Kidney (tissue), 14 donors: ENCODE results near the gene GUCY2F. TPM values are rescaled to one million over a fixed set of nuclear protein-coding genes. Genes with fewer than 3 reads are reported as not detected.

Source experiments
- DNase-seq, 5 donors: peaks; one replicate each; pipeline ENCODE4 v3.0.0-alpha.2; 2013 to 2020
- FAIRE-seq: peaks from 2 replicates; lab custom pipeline; 2012; peaks lifted over from hg19 to GRCh38; lab: Jason Lieb, UNC
- H3K27ac ChIP-seq, 2 donors: one replicate each; pipeline ENCODE4 v1.7.0; 2013; ENCODE audit warnings: low read depth in 2 of 2, low read length in 2 of 2, inconsistent platforms in 1 of 2
- H3K27me3 ChIP-seq: one replicate; pipeline ENCODE4 v1.7.1; 2013; ENCODE audit warnings: low read length, inconsistent platforms; ENCODE audit not compliant: control insufficient read depth, insufficient read depth
- H3K36me3 ChIP-seq, 3 donors: one replicate each; pipeline versions ENCODE4 v1.7.0 to v1.7.1; 2013; ENCODE audit warnings: low read length in 3 of 3, control low read depth in 1 of 3, inconsistent platforms in 1 of 3; ENCODE audit not compliant: insufficient read depth in 3 of 3, control insufficient read depth in 2 of 3
- H3K4me1 ChIP-seq, 3 donors: one replicate each; pipeline versions ENCODE4 v1.7.0 to v1.7.1; 2013; ENCODE audit warnings: low read length in 3 of 3, inconsistent platforms in 1 of 3, low read depth in 1 of 3; ENCODE audit not compliant: control insufficient read depth in 2 of 3, insufficient read depth in 2 of 3
- H3K4me3 ChIP-seq, 3 donors: one replicate each; pipeline versions ENCODE4 v1.7.0 to v1.8.1; 2013; ENCODE audit warnings: low read length in 3 of 3, control low read depth in 1 of 3, inconsistent platforms in 1 of 3
- H3K9ac ChIP-seq, 3 donors: one replicate each; pipeline versions ENCODE4 v1.7.0 to v1.7.1; 2013; ENCODE audit warnings: low read length in 3 of 3, control low read depth in 1 of 3, inconsistent platforms in 1 of 3
- H3K9me3 ChIP-seq, 3 donors: one replicate each; pipeline versions ENCODE4 v1.7.0 to v1.7.1; 2013; ENCODE audit warnings: low read length in 3 of 3, control low read depth in 1 of 3, inconsistent platforms in 1 of 3; ENCODE audit not compliant: control insufficient read depth in 2 of 3, insufficient read depth in 1 of 3
- intact Hi-C: fragments of 100-400 bp; cut with DNase I; formaldehyde crosslinking; loops from one replicate; pipeline ENCODE4 v1.11.1; 2022
- polyA plus RNA-seq: library from polyadenylated mRNA; stranded (reverse); fragments of 350-450 nt; fragmentation: Illumina TruSeq; extraction: RNeasy Lipid Tissue Mini Kit (QIAGEN cat#74804); gene quantifications from one replicate; pipeline ENCODE4 v1.2.3, GENCODE V29; 2014; ENCODE audit warnings: low read depth, low replicate concordance; ENCODE audit not compliant: insufficient read depth
- total RNA-seq: library from RNA; stranded (reverse); fragmentation: NEBNext Ultra II Directional; extraction: Animal tissue kit (Norgen Biotek cat#: 25700); gene quantifications from one replicate; pipeline ENCODE4 v1.2.1, GENCODE V29; 2021
- TF ChIP-seq, protein P1 (sequence below): IDR thresholded peaks from 3 replicates; pipeline ENCODE4 v1.5.1; 2012; ENCODE audit warnings: mild to moderate bottlenecking, moderate library complexity, borderline replicate concordance; ENCODE audit not compliant: insufficient read depth; ENCODE audit errors: extremely low read depth
- donor health status: control.
- donor health status: control.
- donor health status: control.
- donor health status: control.
- donor health status: control.
- donor health status: DM: yes; HTN: yes; CAD: no.
- donor health status: Normal renal cell carcinoma (clear cell type).

The GUCY2F gene
- total and polyA plus RNA-seq, 2 donors from 2014 or later = not detected

DNA sequence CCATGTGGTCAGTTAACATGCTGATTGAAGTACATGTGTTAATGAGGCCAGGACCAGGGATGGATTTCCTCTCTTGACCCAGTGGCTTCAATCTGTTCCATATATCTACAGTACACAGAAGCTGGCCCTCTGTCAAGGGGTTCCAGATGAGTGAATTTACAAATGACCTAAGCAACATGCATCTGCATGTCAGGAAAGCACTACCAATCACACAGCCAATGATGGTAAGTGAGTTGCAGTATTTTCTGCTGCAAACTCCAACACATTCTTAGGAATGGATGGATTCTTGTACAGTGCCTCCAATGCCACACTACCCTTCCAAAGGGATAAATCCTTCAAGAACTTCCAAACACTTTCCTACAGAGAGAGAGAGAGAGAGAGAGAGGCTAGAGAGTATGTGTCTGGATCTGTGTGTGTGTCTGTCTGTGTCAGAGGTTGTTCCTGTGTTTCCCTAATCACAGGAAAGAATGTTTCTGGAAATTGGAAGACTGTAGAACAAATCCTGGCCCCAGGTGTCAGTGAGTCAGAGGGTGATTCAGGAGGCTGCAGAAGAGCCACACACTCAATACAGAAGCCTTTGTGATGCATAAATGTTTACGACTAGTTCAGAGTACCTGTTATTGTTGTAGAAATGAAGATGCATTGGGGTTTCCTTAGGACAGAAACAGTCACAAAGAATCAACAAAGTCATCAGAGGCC, 107.5 kb downstream of the GUCY2F start:
- intact Hi-C loops = no loop called here
- H3K36me3 ChIP-seq = no peaks in the 10 kb centered on the region
- H3K27me3 ChIP-seq = no peaks in the 10 kb centered on the region
- no peak overlapping the region for H3K9ac ChIP-seq
- TF ChIP-seq, protein P1, sequence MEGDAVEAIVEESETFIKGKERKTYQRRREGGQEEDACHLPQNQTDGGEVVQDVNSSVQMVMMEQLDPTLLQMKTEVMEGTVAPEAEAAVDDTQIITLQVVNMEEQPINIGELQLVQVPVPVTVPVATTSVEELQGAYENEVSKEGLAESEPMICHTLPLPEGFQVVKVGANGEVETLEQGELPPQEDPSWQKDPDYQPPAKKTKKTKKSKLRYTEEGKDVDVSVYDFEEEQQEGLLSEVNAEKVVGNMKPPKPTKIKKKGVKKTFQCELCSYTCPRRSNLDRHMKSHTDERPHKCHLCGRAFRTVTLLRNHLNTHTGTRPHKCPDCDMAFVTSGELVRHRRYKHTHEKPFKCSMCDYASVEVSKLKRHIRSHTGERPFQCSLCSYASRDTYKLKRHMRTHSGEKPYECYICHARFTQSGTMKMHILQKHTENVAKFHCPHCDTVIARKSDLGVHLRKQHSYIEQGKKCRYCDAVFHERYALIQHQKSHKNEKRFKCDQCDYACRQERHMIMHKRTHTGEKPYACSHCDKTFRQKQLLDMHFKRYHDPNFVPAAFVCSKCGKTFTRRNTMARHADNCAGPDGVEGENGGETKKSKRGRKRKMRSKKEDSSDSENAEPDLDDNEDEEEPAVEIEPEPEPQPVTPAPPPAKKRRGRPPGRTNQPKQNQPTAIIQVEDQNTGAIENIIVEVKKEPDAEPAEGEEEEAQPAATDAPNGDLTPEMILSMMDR = no peak
- no peak overlapping the region for H3K27ac ChIP-seq
- DNase-seq (no peak), FAIRE-seq (no peak)
- no peak overlapping the region for H3K4me3 ChIP-seq
- H3K9me3 ChIP-seq = no peaks in the 10 kb centered on the region
- no peaks in the 10 kb centered on the region for H3K4me1 ChIP-seq

DNA sequence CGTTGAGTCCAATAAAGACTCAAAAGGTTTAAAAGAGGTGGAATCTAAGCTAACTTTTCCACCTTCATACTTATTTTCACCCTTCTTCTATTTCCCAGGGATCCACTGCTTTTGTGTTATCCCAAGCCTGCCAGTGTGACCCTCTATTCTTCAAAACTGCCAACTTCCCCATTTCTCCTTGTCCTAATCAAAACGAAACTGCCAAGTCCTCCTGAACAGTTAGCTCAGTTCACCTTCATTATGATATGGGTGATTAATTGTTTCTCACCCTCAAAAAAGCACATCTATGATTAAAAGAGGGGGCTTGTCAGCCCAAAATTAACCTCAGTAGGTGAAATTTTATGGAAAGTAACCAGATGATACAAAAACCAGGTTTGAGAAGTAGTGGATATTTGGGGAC, 108.4 kb downstream of the GUCY2F start:
- Histone ChIP-seq H3K4me3 (no peak overlapping the region), H3K4me1 (no peaks in the 10 kb centered on the region), H3K9me3 (no peaks in the 10 kb centered on the region), H3K27ac (no peak overlapping the region), H3K9ac (no peak overlapping the region), H3K27me3 (no peaks in the 10 kb centered on the region), H3K36me3 (no peaks in the 10 kb centered on the region)
- no peak for FAIRE-seq
- no peak for DNase-seq
- TF ChIP-seq, protein P1 = no peak
- intact Hi-C loops = no loop called here

DNA sequence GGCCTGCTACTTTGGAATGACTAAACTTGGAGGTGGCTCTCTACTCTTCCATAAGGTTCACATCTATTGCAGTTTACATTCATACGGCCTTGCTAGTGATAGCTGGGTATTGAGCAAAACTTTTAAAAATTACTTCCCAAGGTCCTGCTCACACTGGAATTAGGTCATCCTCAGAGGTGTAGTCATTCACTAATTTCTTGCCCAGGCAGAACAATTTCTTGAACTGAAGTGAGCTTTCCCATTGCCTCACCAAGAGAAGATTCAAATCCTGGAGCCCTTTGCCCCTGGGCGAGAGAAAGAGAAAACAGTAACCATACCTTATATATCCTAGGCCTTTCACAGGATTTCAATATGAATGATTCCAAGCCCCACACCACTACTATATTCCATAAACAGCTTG, 109.2 kb downstream of the GUCY2F start:
- DNase-seq = no peak
- FAIRE-seq = no peak
- H3K9me3 ChIP-seq = no peaks in the 10 kb centered on the region
- H3K27me3 ChIP-seq = no peaks in the 10 kb centered on the region
- no peak overlapping the region for H3K9ac ChIP-seq
- intact Hi-C loops = no loop called here
- TF ChIP-seq, protein P1 = no peak
- H3K36me3 ChIP-seq = no peaks in the 10 kb centered on the region
- H3K4me1 ChIP-seq = no peaks in the 10 kb centered on the region
- no peak overlapping the region for H3K4me3 ChIP-seq
- no peak overlapping the region for H3K27ac ChIP-seq
